ENCODE results near the gene PRRT2.

- TF ChIP-seq CTCF (IDR thresholded peaks at IDR 0.05) (no peak), POLR2A (IDR thresholded peaks at IDR 0.05) (no peak), POLR2AphosphoS5 (IDR thresholded peaks at IDR 0.05) (no peak), EP300 (IDR thresholded peaks at IDR 0.05) (no peak)
Measured at GRCh38 chr16:29834079-29834478, 22.1 kb downstream of the PRRT2 start.

Measured in gastroesophageal sphincter (tissue), 3 donors.